Stromal cell of bone marrow (primary cell): Measurements from ENCODE around the gene ZBED2.

Experiments used
- DNase-seq: peaks from one replicate; pipeline ENCODE4 v3.0.0-alpha.2; 2012; ENCODE audit warnings: low read depth

The ZBED2 gene

GRCh38 chr3:111603679-111604078 is 8.5 kb upstream of the ZBED2 start:
- DNase-seq: no peak

GRCh38 chr3:111601810-111602209 is 6.7 kb upstream of the ZBED2 start:
- DNase-seq: no peak

GRCh38 chr3:111598552-111598951 is 3.4 kb upstream of the ZBED2 start:
- no peak for DNase-seq

GRCh38 chr3:111598139-111598538 is 3.0 kb upstream of the ZBED2 start:
- DNase-seq: peak; percentile 20

GRCh38 chr3:111596328-111596727 is 1.2 kb upstream of the ZBED2 start:
- no peak for DNase-seq

- DNase-seq: no peak
Observed at GRCh38 chr3:111594781-111595180, 365 bp downstream of the ZBED2 start.

GRCh38 chr3:111594205-111594604 is 941 bp downstream of the ZBED2 start:
- DNase-seq: peak; percentile 17

- no peak for DNase-seq
Observed at GRCh38 chr3:111593666-111594065, 1.5 kb downstream of the ZBED2 start.

- DNase-seq: no peak
Observed at GRCh38 chr3:111592936-111593335, 2.2 kb downstream of the ZBED2 start.

GRCh38 chr3:111592143-111592542 is 3.0 kb downstream of the ZBED2 start:
- DNase-seq: no peak

GRCh38 chr3:111591555-111591954 is 3.6 kb downstream of the ZBED2 start:
- no peak for DNase-seq

GRCh38 chr3:111590143-111590491 is 5.0 kb downstream of the ZBED2 start:
- no peak for DNase-seq

GRCh38 chr3:111589303-111590142 is 5.6 kb downstream of the ZBED2 start:
- DNase-seq: peak; percentile 9

GRCh38 chr3:111588527-111588926 is 6.6 kb downstream of the ZBED2 start:
- DNase-seq: peak; percentile 21

- no peak for DNase-seq
Observed at GRCh38 chr3:111585217-111585616, 9.9 kb downstream of the ZBED2 start.

GRCh38 chr3:111584744-111585143 is 10.4 kb downstream of the ZBED2 start:
- DNase-seq: no peak

GRCh38 chr3:111582120-111582474 is 13.0 kb downstream of the ZBED2 start:
- DNase-seq: peak; percentile 52

- DNase-seq: no peak
Observed at GRCh38 chr3:111581403-111582119, 13.6 kb downstream of the ZBED2 start.

GRCh38 chr3:111579495-111579894 is 15.7 kb downstream of the ZBED2 start:
- DNase-seq: no peak

- no peak for DNase-seq
Observed at GRCh38 chr3:111578867-111579266, 16.3 kb downstream of the ZBED2 start.

GRCh38 chr3:111577798-111578685 is 17.1 kb downstream of the ZBED2 start:
- DNase-seq: peak; percentile 73

- DNase-seq: no peak
Observed at GRCh38 chr3:111577113-111577512, 18.0 kb downstream of the ZBED2 start.
